NCI-H1048 (cell line): Measurements from ENCODE around the gene LDLRAD3.
A peak's percentile ranks its signal among the peaks of the same experiment; 100 is the strongest.
"Not testable (repeated sequence)": the region's sequence is repeated elsewhere in the genome, so short reads cannot be mapped to it uniquely, and the experiment has no call there.

Source experiments
- DNase-seq: peaks from one replicate; lab custom pipeline; 2025; lab: John Stamatoyannopoulos, UW

The LDLRAD3 gene

GRCh38 chr11:35943713-35944502 is at the start of gene LDLRAD3:
Gene LDLRAD3 (plus strand): TSS chr11:35944062. CDS start chr11:35944099, 37 bp downstream.
- peak; percentile 29 for DNase-seq

GRCh38 chr11:35897019-35897418 is 46.8 kb upstream of the LDLRAD3 start:
- no peak for DNase-seq

GRCh38 chr11:35902961-35903360 is 40.9 kb upstream of the LDLRAD3 start:
- no peak for DNase-seq

GRCh38 chr11:35905646-35906276 is 38.1 kb upstream of the LDLRAD3 start:
- no peak for DNase-seq

- DNase-seq: no peak
Measured at GRCh38 chr11:35906277-35906661, 37.6 kb upstream of the LDLRAD3 start.

GRCh38 chr11:35906681-35907080 is 37.2 kb upstream of the LDLRAD3 start:
- no peak for DNase-seq

GRCh38 chr11:35907648-35908431 is 36.0 kb upstream of the LDLRAD3 start:
- DNase-seq: no peak

GRCh38 chr11:35908432-35908771 is 35.5 kb upstream of the LDLRAD3 start:
- DNase-seq: not testable (repeated sequence)

- peak; percentile 39 for DNase-seq
Measured at GRCh38 chr11:35909511-35910265, 34.2 kb upstream of the LDLRAD3 start.

GRCh38 chr11:35911013-35911412 is 32.8 kb upstream of the LDLRAD3 start:
- no peak for DNase-seq

GRCh38 chr11:35911616-35912165 is 32.2 kb upstream of the LDLRAD3 start:
- DNase-seq: no peak

GRCh38 chr11:35912436-35912835 is 31.4 kb upstream of the LDLRAD3 start:
- DNase-seq: not testable (repeated sequence)

- DNase-seq: no peak
Measured at GRCh38 chr11:35912883-35913624, 30.8 kb upstream of the LDLRAD3 start.

- DNase-seq: no peak
Measured at GRCh38 chr11:35914816-35915215, 29.0 kb upstream of the LDLRAD3 start.

- DNase-seq: no peak
Measured at GRCh38 chr11:35916270-35916669, 27.6 kb upstream of the LDLRAD3 start.

- DNase-seq: no peak
Measured at GRCh38 chr11:35917676-35918075, 26.2 kb upstream of the LDLRAD3 start.

GRCh38 chr11:35918716-35919115 is 25.1 kb upstream of the LDLRAD3 start:
- no peak for DNase-seq

GRCh38 chr11:35919244-35919643 is 24.6 kb upstream of the LDLRAD3 start:
- DNase-seq: no peak

- DNase-seq: no peak
Measured at GRCh38 chr11:35923452-35923851, 20.4 kb upstream of the LDLRAD3 start.

GRCh38 chr11:35924811-35925210 is 19.1 kb upstream of the LDLRAD3 start:
- DNase-seq: no peak

GRCh38 chr11:35927104-35927503 is 16.8 kb upstream of the LDLRAD3 start:
- no peak for DNase-seq
